ENCODE measurements around the gene EVI5.

GRCh38 chr1:92538413-92539061 is 246.4 kb downstream of the EVI5 start:
- TF ChIP-seq, protein P1, sequence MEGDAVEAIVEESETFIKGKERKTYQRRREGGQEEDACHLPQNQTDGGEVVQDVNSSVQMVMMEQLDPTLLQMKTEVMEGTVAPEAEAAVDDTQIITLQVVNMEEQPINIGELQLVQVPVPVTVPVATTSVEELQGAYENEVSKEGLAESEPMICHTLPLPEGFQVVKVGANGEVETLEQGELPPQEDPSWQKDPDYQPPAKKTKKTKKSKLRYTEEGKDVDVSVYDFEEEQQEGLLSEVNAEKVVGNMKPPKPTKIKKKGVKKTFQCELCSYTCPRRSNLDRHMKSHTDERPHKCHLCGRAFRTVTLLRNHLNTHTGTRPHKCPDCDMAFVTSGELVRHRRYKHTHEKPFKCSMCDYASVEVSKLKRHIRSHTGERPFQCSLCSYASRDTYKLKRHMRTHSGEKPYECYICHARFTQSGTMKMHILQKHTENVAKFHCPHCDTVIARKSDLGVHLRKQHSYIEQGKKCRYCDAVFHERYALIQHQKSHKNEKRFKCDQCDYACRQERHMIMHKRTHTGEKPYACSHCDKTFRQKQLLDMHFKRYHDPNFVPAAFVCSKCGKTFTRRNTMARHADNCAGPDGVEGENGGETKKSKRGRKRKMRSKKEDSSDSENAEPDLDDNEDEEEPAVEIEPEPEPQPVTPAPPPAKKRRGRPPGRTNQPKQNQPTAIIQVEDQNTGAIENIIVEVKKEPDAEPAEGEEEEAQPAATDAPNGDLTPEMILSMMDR (IDR thresholded peaks at IDR 0.05) = no peak
- TF ChIP-seq POLR2A (IDR thresholded peaks at IDR 0.05) = no peak
